HCT116 (cell line): ENCODE results near the gene RAB36. TPM values are rescaled to one million over a fixed set of nuclear protein-coding genes. Genes with fewer than 3 reads are reported as not detected.

Experiments used
- ATAC-seq: fragments of 200-7000 bp; cut with Tn5 transposase; 2 replicates; pipeline ENCODE4 v1.9.1; 2020; ENCODE audit warnings: mild to moderate bottlenecking, moderate library complexity
- BruUV-seq: library from RNA; stranded (reverse); fragments of 400-500 nt; replicated peaks from 2 replicates; lab custom pipeline; 2021; lab: Mats Ljungman, UMichigan
- CTCF ChIA-PET: fragments of 300-600 bp; sonication (Branson Sonifier 250); formaldehyde crosslinking; loops from one replicate; lab custom pipeline; 2021; ENCODE audit warnings: antibody characterized with exemption; lab: Charles Lee
- POLR2A ChIA-PET: fragments of 300-600, 350-600 bp; sonication (Branson Sonifier 250); formaldehyde crosslinking; loops from one replicate; lab custom pipeline; 2021; ENCODE audit warnings: antibody characterized with exemption; lab: Charles Lee
- RAD21 ChIA-PET, 2 experiments: fragments of 300-600 bp; sonication (Branson Sonifier 250); formaldehyde crosslinking; loops; one replicate each; lab custom pipeline; 2023; ENCODE audit warnings: low total read pairs in 2 of 2; ENCODE audit not compliant: uncharacterized antibody in 2 of 2, unreplicated experiment in 2 of 2, low non-redundant PET in 1 of 2; lab: Charles Lee
- DNase-seq: peaks from one replicate; pipeline ENCODE4 v3.0.0-alpha.2; 2010; ENCODE audit warnings: low read depth, low spot score
- H2AFZ ChIP-seq: fragments of 200-600 bp; shearing (Covaris generic), sonication (generic); 2 replicates; pipeline ENCODE4 v1.6.1; 2017; ENCODE audit warnings: low read depth, mixed run types, mixed read lengths, antibody characterized with exemption, low read length; ENCODE audit not compliant: poor library complexity, severe bottlenecking
- H3K27ac ChIP-seq: 2 replicates; pipeline ENCODE4 v1.5.1; 2012; ENCODE audit warnings: low read depth, low read length
- H3K27me3 ChIP-seq: fragments of 200-600 bp; sonication (generic); 2 replicates; pipeline ENCODE4 v1.6.1; 2016; ENCODE audit warnings: mixed run types, low read length, mixed read lengths; ENCODE audit not compliant: insufficient read depth
- H3K36me3 ChIP-seq, 2 experiments: fragments of 200-500 bp in 1 of 2; fragments of 200-600 bp in 1 of 2; sonication (Bioruptor generic) in 1 of 2; sonication (generic) in 1 of 2; 2 replicates each; pipeline versions ENCODE4 v1.5.1 to v1.6.1; 2014 to 2016; ENCODE audit warnings: low read length in 2 of 2, inconsistent platforms in 1 of 2, mixed read lengths in 1 of 2, mixed run types in 1 of 2; ENCODE audit not compliant: insufficient read depth in 2 of 2, control insufficient read depth in 1 of 2
- H3K4me1 ChIP-seq, 2 experiments: fragments of 200-600 bp in 1 of 2; sonication (generic) in 1 of 2; 2 replicates each; pipeline versions ENCODE4 v1.5.1 to v1.6.1; 2012 to 2017; ENCODE audit warnings: low read length in 2 of 2, inconsistent platforms in 1 of 2, mild to moderate bottlenecking in 1 of 2, mixed read lengths in 1 of 2, mixed run types in 1 of 2, moderate library complexity in 1 of 2; ENCODE audit not compliant: insufficient read depth in 2 of 2, control insufficient read depth in 1 of 2
- H3K4me2 ChIP-seq: fragments of 200-600 bp; sonication (generic); 2 replicates; pipeline ENCODE4 v1.6.1; 2017; ENCODE audit warnings: mixed run types, low read length, mixed read lengths
- H3K4me3 ChIP-seq, 2 experiments: fragments of 200-600 bp in 1 of 2; sonication (generic) in 1 of 2; replicated peaks in 1 of 2; 2 replicates each; pipeline ENCODE4 v1.5.1; 2011 to 2016; ENCODE audit warnings: low read length in 2 of 2, control low read depth in 1 of 2, low read depth in 1 of 2, mild to moderate bottlenecking in 1 of 2, mixed read lengths in 1 of 2, mixed run types in 1 of 2
- H3K79me2 ChIP-seq: fragments of 200-600 bp; sonication (generic); 2 replicates; pipeline ENCODE4 v1.6.1; 2017; ENCODE audit warnings: mild to moderate bottlenecking, mixed run types, low read length, moderate library complexity, mixed read lengths; ENCODE audit not compliant: insufficient read depth
- H3K9ac ChIP-seq: fragments of 200-600 bp; sonication (generic); 2 replicates; pipeline ENCODE4 v1.6.1; 2016; ENCODE audit warnings: low read length, mixed read lengths
- H3K9me2 ChIP-seq: fragments of 200-600 bp; sonication (generic), shearing (Covaris generic); 2 replicates; pipeline ENCODE4 v1.6.1; 2017; ENCODE audit warnings: mixed run types, mild to moderate bottlenecking, moderate library complexity; ENCODE audit not compliant: insufficient read depth
- H3K9me3 ChIP-seq, 2 experiments: fragments of 200-500 bp in 1 of 2; fragments of 200-600 bp in 1 of 2; sonication (Bioruptor generic) in 1 of 2; sonication (generic) in 1 of 2; 2 replicates each; pipeline ENCODE4 v1.6.1; 2014 to 2017; ENCODE audit warnings: low read length in 2 of 2, mixed read lengths in 2 of 2, inconsistent platforms in 1 of 2, low read depth in 1 of 2, mild to moderate bottlenecking in 1 of 2, mixed run types in 1 of 2, moderate library complexity in 1 of 2; ENCODE audit not compliant: control insufficient read depth in 1 of 2, insufficient read depth in 1 of 2
- H4K20me1 ChIP-seq: fragments of 200-600 bp; sonication (generic), shearing (Covaris generic); 2 replicates; pipeline ENCODE4 v1.6.1; 2017; ENCODE audit warnings: mixed run types, mild to moderate bottlenecking, moderate library complexity; ENCODE audit not compliant: insufficient read depth
- CBX3 ChIP-seq: IDR thresholded peaks from 2 replicates; pipeline ENCODE4 v1.6.1; 2012; ENCODE audit warnings: low read depth
- EGR1 ChIP-seq: IDR thresholded peaks from 2 replicates; pipeline ENCODE4 v1.6.1; 2012; ENCODE audit warnings: low read depth
- ELF1 ChIP-seq: IDR thresholded peaks from 2 replicates; pipeline ENCODE4 v1.6.1; 2012; ENCODE audit warnings: low read depth, borderline replicate concordance
- FOSL1 ChIP-seq: IDR thresholded peaks from 2 replicates; pipeline ENCODE4 v1.6.1; 2012; ENCODE audit warnings: low read depth
- JUND ChIP-seq: IDR thresholded peaks from 2 replicates; pipeline ENCODE4 v1.6.1; 2012
- POLR2AphosphoS5 ChIP-seq: IDR thresholded peaks from 2 replicates; pipeline ENCODE4 v1.6.1; 2011; ENCODE audit warnings: mild to moderate bottlenecking, low read depth, low read length, moderate library complexity
- RAD21 ChIP-seq: IDR thresholded peaks from 2 replicates; pipeline ENCODE4 v1.6.1; 2012; ENCODE audit warnings: low read depth, mild to moderate bottlenecking
- SIN3A ChIP-seq: IDR thresholded peaks from 2 replicates; pipeline ENCODE4 v1.6.1; 2012; ENCODE audit warnings: low read depth
- TCF7L2 ChIP-seq: IDR thresholded peaks from 2 replicates; pipeline ENCODE4 v1.7.0; 2011; ENCODE audit warnings: borderline replicate concordance, inconsistent platforms; ENCODE audit not compliant: insufficient read depth, insufficient read length; ENCODE audit errors: extremely low read depth
- YY1 ChIP-seq: IDR thresholded peaks from 2 replicates; pipeline ENCODE4 v1.6.1; 2011; ENCODE audit warnings: low read length, low read depth, moderate library complexity, mild to moderate bottlenecking; ENCODE audit not compliant: insufficient replicate concordance; ENCODE audit errors: extremely low read depth
- ZFX ChIP-seq: fragments of 450-650 bp; IDR thresholded peaks from 2 replicates; pipeline ENCODE4 v1.6.1; 2017
- intact Hi-C: fragments of 100-400 bp; cut with micrococcal nuclease; formaldehyde crosslinking; loops from 2 replicates; pipeline ENCODE4 v1.10.0; 2022
- total RNA-seq: library from RNA; stranded (reverse); gene quantifications from one replicate; pipeline ENCODE4 v1.2.1, GENCODE V29; 2021; ENCODE audit not compliant: unreplicated experiment
- TF ChIP-seq, protein P1 (sequence below): IDR thresholded peaks from 2 replicates; pipeline ENCODE4 v1.6.1; 2012
- TF ChIP-seq, protein P2 (sequence below), 3 experiments: fragments of 200-600 bp in 1 of 3; sonication (generic) in 1 of 3; IDR thresholded peaks in 2 of 3; conservative IDR thresholded peaks in 1 of 3; 2 replicates each; pipeline ENCODE4 v1.5.1; 2012 to 2017; ENCODE audit warnings: low read depth in 2 of 3, low read length in 2 of 3, antibody characterized with exemption in 1 of 3, borderline replicate concordance in 1 of 3, control low read depth in 1 of 3, mild to moderate bottlenecking in 1 of 3, mixed read lengths in 1 of 3, mixed run types in 1 of 3, moderate library complexity in 1 of 3; ENCODE audit not compliant: insufficient read depth in 1 of 3
- TF ChIP-seq, protein P3 (sequence below): IDR thresholded peaks from 2 replicates; pipeline ENCODE4 v1.6.1; 2012

Gene RAB36
- total RNA-seq, 1 experiment from 2014 or later = 6.1 TPM

DNA sequence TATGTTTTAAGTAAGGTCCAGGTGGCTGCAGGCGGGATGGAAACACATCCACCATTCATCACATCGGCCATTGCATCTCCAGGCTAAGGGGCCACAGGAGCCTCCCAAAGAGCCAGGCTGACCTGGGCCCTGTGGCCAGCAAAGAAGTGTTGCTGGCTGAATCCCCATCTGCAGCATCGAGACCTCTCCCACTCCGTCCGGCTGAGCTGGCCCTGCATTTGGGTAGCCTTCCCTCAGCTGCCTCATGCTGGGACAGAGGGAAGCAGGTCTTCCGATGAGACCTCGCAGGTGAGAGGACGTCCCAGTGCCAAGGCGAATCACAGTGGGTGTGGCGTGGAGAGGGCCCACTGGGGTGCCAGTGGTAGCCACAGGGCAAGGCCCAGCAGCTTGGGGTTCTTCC, 28.0 kb upstream of the RAB36 start:
- H3K9ac ChIP-seq = no peak overlapping the region
- no peaks in the 10 kb centered on the region for H3K9me2 ChIP-seq
- no peaks in the 10 kb centered on the region for H3K27me3 ChIP-seq
- TF ChIP-seq EGR1 = no peak
- no peak for TF ChIP-seq SIN3A
- no peak for TF ChIP-seq ZFX
- TF ChIP-seq YY1 = no peak
- TF ChIP-seq, protein P1, sequence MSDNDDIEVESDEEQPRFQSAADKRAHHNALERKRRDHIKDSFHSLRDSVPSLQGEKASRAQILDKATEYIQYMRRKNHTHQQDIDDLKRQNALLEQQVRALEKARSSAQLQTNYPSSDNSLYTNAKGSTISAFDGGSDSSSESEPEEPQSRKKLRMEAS = no peak
- TF ChIP-seq POLR2AphosphoS5 = no peak
- TF ChIP-seq FOSL1 = no peak
- no peak for TF ChIP-seq TCF7L2
- TF ChIP-seq, protein P2, sequence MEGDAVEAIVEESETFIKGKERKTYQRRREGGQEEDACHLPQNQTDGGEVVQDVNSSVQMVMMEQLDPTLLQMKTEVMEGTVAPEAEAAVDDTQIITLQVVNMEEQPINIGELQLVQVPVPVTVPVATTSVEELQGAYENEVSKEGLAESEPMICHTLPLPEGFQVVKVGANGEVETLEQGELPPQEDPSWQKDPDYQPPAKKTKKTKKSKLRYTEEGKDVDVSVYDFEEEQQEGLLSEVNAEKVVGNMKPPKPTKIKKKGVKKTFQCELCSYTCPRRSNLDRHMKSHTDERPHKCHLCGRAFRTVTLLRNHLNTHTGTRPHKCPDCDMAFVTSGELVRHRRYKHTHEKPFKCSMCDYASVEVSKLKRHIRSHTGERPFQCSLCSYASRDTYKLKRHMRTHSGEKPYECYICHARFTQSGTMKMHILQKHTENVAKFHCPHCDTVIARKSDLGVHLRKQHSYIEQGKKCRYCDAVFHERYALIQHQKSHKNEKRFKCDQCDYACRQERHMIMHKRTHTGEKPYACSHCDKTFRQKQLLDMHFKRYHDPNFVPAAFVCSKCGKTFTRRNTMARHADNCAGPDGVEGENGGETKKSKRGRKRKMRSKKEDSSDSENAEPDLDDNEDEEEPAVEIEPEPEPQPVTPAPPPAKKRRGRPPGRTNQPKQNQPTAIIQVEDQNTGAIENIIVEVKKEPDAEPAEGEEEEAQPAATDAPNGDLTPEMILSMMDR (IDR thresholded peaks at IDR 0.05 in 2 of 3, conservative IDR thresholded peaks at IDR 0.05 in 1 of 3; ENCODE audit: borderline replicate concordance in 1 of 3, insufficient read depth in 1 of 3, low read depth in 2 of 3, low read length in 2 of 3) = no peak
- no peak for TF ChIP-seq ELF1
- TF ChIP-seq JUND = no peak
- TF ChIP-seq CBX3 = no peak
- TF ChIP-seq, protein P3, sequence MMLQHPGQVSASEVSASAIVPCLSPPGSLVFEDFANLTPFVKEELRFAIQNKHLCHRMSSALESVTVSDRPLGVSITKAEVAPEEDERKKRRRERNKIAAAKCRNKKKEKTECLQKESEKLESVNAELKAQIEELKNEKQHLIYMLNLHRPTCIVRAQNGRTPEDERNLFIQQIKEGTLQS = no peak
- TF ChIP-seq RAD21 = no peak
- BruUV-seq = no TSS peak
- ChIA-PET RAD21 (no interaction called here), CTCF (interaction anchor here (1.6 kb wide), 1 partner anchor 158 kb away, joined by 3 read pairs; no protein-coding TSS in a partner anchor), POLR2A (no interaction called here)
- H3K4me1 ChIP-seq = no peaks in the 10 kb centered on the region
- H3K4me2 ChIP-seq = no peak overlapping the region
- no peaks in the 10 kb centered on the region for H4K20me1 ChIP-seq
- H3K9me3 ChIP-seq = no peaks in the 10 kb centered on the region
- H2AFZ ChIP-seq = no peak overlapping the region
- no peaks in the 10 kb centered on the region for H3K36me3 ChIP-seq
- no peaks in the 10 kb centered on the region for H3K79me2 ChIP-seq
- no peak overlapping the region for H3K27ac ChIP-seq
- H3K4me3 ChIP-seq = no peak overlapping the region
- ATAC-seq (no peak), DNase-seq (no peak)
- intact Hi-C loops = no loop called here
